K562 treated with DMSO at 1 percent for 12 hours (cell line): ENCODE results near the gene PLSCR5. TPM values are rescaled to one million over a fixed set of nuclear protein-coding genes. Genes with fewer than 3 reads are reported as not detected.

Experiments used
- total RNA-seq: library from RNA; unstranded; fragments of 300-600 nt; gene quantifications from 2 replicates; pipeline ENCODE4 v1.2.3, GENCODE V29; 2022; ENCODE audit not compliant: insufficient read depth

The PLSCR5 gene
- not detected in 2 replicates for total RNA-seq

GRCh38 chr3:146605106-146605505 lies at the start of gene PLSCR5:
Gene PLSCR5, minus strand, starts transcription at chr3:146605346. Its CDS starts 134 bp downstream, at chr3:146605212.

GRCh38 chr3:146544002-146544928 lies 60.9 kb downstream of the PLSCR5 start, which contains the start of gene PLSCR1:
Gene PLSCR1, minus strand, starts transcription at chr3:146544607. Its CDS starts 8,055 bp downstream, at chr3:146536552.

Other genes starting within 250 kb of the PLSCR5 start
- gene PLSCR2, start 135.8 kb downstream of the PLSCR5 start, total RNA-seq: not detected in 2 replicates
- 50.7 and 95.6 TPM in 2 replicates for gene PLSCR1, start 60.7 kb downstream of the PLSCR5 start, total RNA-seq